Thyroid gland (tissue), 4 donors: ENCODE results near the gene RAB6B. TPM values are rescaled to one million over a fixed set of nuclear protein-coding genes. Genes with fewer than 3 reads are reported as not detected.

Experiments
- DNase-seq, 2 donors: peaks; one replicate each; pipeline ENCODE4 v3.0.0-alpha.2; 2019
- H3K27ac ChIP-seq, 3 donors: fragments of 200-600 bp; sonication (generic); 1 replicate in 2 of 3; 2 replicates in 1 of 3; pipeline ENCODE4 v1.5.1; 2016 to 2019; ENCODE audit warnings: mild to moderate bottlenecking in 1 of 3, moderate library complexity in 1 of 3
- H3K27me3 ChIP-seq: fragments of 200-600 bp; sonication (generic); one replicate; pipeline ENCODE4 v1.5.1; 2019
- H3K36me3 ChIP-seq, 2 donors: fragments of 200-600 bp; sonication (generic); one replicate each; pipeline ENCODE4 v1.5.1; 2016 to 2019
- H3K4me1 ChIP-seq, 2 donors: fragments of 200-600 bp; sonication (generic); one replicate each; pipeline ENCODE4 v1.5.1; 2017 to 2019
- H3K4me3 ChIP-seq, 3 donors: fragments of 200-600 bp; sonication (generic); replicated peaks in 1 of 3; 1 replicate in 2 of 3; 2 replicates in 1 of 3; pipeline ENCODE4 v1.5.1; 2016; ENCODE audit warnings: mild to moderate bottlenecking in 1 of 3
- H3K9me3 ChIP-seq: fragments of 200-600 bp; sonication (generic); one replicate; pipeline ENCODE4 v1.5.1; 2017
- POLR2A ChIP-seq, 2 donors: fragments of 450-650 bp; IDR thresholded peaks; one replicate each; pipeline ENCODE4 v1.6.1; 2017; ENCODE audit warnings: antibody characterized with exemption in 2 of 2, mild to moderate bottlenecking in 2 of 2, moderate library complexity in 1 of 2
- WGBS, 2 donors: methylation state at CpG; one replicate each; pipeline ENCODE4 v1.1.5; 2017; 5-methylcytosine and 5-hydroxymethylcytosine counted together
- intact Hi-C: fragments of 100-400 bp; cut with DNase I; formaldehyde crosslinking; loops from one replicate; pipeline ENCODE4 v1.15.1; 2023
- total RNA-seq, 4 donors: library from RNA; depleted of rRNA; stranded (reverse); fragments of >200 nt; gene quantifications; one replicate each; pipeline ENCODE4 v1.2.3, GENCODE V29; 2016
- TF ChIP-seq, protein P1 (sequence below), 6 experiments: fragments of 200-600 bp in 3 of 6; fragments of 450-650 bp in 3 of 6; sonication (generic) in 3 of 6; IDR thresholded peaks; one replicate each; pipeline ENCODE4 v1.5.1; 2016 to 2019; ENCODE audit warnings: antibody characterized with exemption in 6 of 6, mild to moderate bottlenecking in 2 of 6, inconsistent platforms in 1 of 6, moderate library complexity in 1 of 6

The RAB6B gene
- total RNA-seq, 4 donors from 2014 or later = 4.4 to 6.2 (median 5.6) TPM

DNA sequence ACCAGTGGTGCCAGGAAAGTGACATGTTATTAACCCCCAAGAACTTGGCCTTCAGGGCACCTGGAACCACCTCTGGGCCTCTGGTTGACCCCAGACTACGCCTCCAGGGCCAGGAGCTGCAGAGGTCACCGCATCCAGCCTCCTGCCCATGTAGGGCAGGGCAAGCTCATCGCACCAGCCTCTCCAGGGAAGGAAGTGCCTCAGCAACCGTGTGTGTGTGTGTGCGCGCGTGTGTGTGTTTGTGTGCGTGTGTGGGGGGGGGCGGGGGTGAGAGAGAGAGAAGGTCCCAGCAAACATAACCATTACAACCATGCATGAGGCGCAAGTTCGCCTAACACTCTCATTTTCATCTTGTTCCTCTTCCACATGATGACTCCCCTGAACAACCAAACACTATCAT, 31.8 kb downstream of the RAB6B start:
- no peak overlapping the region for H3K4me3 ChIP-seq
- no peaks in the 10 kb centered on the region for H3K9me3 ChIP-seq
- H3K36me3 ChIP-seq = no peaks in the 10 kb centered on the region
- TF ChIP-seq POLR2A (IDR thresholded peaks at IDR 0.05) = no peak
- TF ChIP-seq, protein P1, sequence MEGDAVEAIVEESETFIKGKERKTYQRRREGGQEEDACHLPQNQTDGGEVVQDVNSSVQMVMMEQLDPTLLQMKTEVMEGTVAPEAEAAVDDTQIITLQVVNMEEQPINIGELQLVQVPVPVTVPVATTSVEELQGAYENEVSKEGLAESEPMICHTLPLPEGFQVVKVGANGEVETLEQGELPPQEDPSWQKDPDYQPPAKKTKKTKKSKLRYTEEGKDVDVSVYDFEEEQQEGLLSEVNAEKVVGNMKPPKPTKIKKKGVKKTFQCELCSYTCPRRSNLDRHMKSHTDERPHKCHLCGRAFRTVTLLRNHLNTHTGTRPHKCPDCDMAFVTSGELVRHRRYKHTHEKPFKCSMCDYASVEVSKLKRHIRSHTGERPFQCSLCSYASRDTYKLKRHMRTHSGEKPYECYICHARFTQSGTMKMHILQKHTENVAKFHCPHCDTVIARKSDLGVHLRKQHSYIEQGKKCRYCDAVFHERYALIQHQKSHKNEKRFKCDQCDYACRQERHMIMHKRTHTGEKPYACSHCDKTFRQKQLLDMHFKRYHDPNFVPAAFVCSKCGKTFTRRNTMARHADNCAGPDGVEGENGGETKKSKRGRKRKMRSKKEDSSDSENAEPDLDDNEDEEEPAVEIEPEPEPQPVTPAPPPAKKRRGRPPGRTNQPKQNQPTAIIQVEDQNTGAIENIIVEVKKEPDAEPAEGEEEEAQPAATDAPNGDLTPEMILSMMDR (IDR thresholded peaks at IDR 0.05) = no peak
- no peaks in the 10 kb centered on the region for H3K27me3 ChIP-seq
- no peak for DNase-seq
- intact Hi-C loops = no loop called here
- 80 to 87% methylated on average over 11 of the region's 11 CpGs for WGBS, 2 donors
- H3K27ac ChIP-seq = no peak overlapping the region
- H3K4me1 ChIP-seq = no peaks in the 10 kb centered on the region

DNA sequence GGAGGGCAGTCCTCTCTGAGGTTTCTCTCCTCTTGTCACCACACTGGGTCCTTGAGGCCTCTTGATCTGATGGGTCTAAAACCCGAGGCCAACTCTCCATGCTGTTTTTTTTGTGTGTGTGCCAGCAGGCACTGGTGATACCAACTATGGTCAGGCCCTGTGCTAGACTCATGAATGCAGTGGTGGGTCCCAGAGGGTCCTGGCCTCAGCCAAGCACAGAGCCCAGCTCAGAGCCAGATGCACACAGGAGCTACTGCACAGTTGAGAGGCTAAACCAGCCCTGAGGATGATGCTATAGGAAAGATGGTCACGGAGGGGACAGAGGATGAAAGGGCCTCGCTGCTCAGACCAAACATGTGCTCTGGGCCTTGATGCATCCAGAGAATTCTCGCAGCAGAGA, 33.5 kb downstream of the RAB6B start:
- Histone ChIP-seq H3K4me3 (no peak overlapping the region), H3K36me3 (no peaks in the 10 kb centered on the region), H3K27me3 (no peaks in the 10 kb centered on the region), H3K4me1 (no peaks in the 10 kb centered on the region), H3K9me3 (no peaks in the 10 kb centered on the region), H3K27ac (no peak overlapping the region)
- 75 to 79% methylated on average over 4 of the region's 4 CpGs for WGBS, 2 donors
- TF ChIP-seq, protein P1 (IDR thresholded peaks at IDR 0.05) = no peak
- no peak for TF ChIP-seq POLR2A (IDR thresholded peaks at IDR 0.05)
- intact Hi-C loops = no loop called here
- DNase-seq = no peak

- intact Hi-C loops = no loop called here
- H3K4me1 ChIP-seq = no peaks in the 10 kb centered on the region
- no peak overlapping the region for H3K4me3 ChIP-seq
- no peaks in the 10 kb centered on the region for H3K9me3 ChIP-seq
- DNase-seq = no peak
- no peaks in the 10 kb centered on the region for H3K36me3 ChIP-seq
- H3K27ac ChIP-seq = no peak overlapping the region
- 79 to 100% methylated on average over 3 to 4 of the region's 5 CpGs for WGBS, 2 donors
- no peaks in the 10 kb centered on the region for H3K27me3 ChIP-seq
- no peak for TF ChIP-seq POLR2A (IDR thresholded peaks at IDR 0.05)
- TF ChIP-seq, protein P1 (IDR thresholded peaks at IDR 0.05) = no peak
These were observed 35.2 kb downstream of the RAB6B start for GRCh38 chr3:133860519-133860918.

DNA sequence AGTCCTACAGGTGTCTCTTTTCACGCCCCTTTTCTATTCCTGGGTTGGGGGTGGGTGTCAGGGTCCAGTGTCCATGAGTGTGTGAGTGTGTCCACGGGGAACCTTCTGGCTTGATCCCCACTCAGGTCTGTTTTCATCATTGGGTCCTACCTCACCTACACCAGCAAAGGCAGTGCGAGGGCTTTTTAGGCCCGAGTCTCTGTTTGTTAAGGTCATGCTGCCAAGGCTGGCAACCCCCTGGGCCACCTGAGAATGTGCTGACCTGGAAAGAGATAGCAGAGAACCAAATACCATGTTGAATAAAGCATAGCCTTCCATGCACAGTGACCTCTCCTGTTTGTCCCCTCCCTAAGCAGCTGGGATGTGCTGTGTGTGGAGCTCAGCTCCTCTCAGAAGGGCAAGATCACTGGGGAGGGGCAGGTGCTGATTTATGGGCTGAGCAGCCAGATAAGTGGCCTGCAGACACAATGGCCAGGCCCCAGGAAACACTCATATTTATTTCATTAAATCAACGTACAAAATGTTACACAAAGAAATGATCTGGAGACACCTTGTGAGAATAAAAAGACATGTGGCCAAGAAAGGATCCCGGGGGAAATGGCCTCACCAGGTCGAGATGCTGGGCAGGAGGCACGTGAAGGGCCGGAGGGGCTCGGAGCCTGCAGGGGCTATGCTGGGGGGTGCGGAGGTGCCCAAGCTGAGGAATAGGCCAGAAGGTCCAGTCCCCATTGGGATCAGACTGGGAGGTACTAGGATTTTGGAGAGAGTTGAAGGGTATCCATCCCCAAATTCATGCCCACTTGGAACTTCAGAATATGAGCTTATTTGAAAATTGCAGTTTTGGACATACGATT, 36.1 kb downstream of the RAB6B start:
- no peaks in the 10 kb centered on the region for H3K27me3 ChIP-seq
- no peaks in the 10 kb centered on the region for H3K9me3 ChIP-seq
- H3K36me3 ChIP-seq = no peaks in the 10 kb centered on the region
- WGBS, 2 donors = 88 to 90% methylated on average over 12 of the region's 12 CpGs
- no peak overlapping the region for H3K27ac ChIP-seq
- DNase-seq = no peak
- no peak overlapping the region for H3K4me3 ChIP-seq
- H3K4me1 ChIP-seq = no peaks in the 10 kb centered on the region
- no peak for TF ChIP-seq POLR2A (IDR thresholded peaks at IDR 0.05)
- TF ChIP-seq, protein P1 (IDR thresholded peaks at IDR 0.05) = no peak
- intact Hi-C loops = no loop called here

DNA sequence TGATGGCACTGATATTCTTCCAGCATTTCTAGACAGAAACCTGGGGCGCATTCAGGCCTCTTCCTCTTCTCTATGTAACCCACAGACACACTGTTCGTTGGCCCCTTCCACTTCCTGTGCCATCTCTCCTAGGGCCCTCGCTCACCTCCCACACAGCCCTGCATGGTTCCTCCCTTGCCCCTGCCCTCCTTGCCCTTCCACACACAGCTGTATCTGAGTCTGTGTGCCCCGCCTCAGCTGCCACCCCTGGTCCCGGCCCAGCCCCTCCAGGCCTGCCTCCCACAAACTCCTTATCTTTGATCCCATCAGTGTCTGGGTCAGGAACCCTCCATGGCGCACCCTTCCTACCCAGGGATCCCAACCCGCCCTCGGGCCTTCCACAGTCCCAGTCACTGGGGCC, 37.9 kb downstream of the RAB6B start:
- H3K4me1 ChIP-seq = no peaks in the 10 kb centered on the region
- H3K27ac ChIP-seq = no peak overlapping the region
- DNase-seq = no peak
- 91 to 94% methylated on average over 8 of the region's 8 CpGs for WGBS, 2 donors
- TF ChIP-seq, protein P1 (IDR thresholded peaks at IDR 0.05) = no peak
- no peak for TF ChIP-seq POLR2A (IDR thresholded peaks at IDR 0.05)
- no peaks in the 10 kb centered on the region for H3K27me3 ChIP-seq
- no peaks in the 10 kb centered on the region for H3K9me3 ChIP-seq
- no peaks in the 10 kb centered on the region for H3K36me3 ChIP-seq
- intact Hi-C loops = no loop called here
- no peak overlapping the region for H3K4me3 ChIP-seq
